Urinary bladder (tissue), 4 donors: ENCODE measurements around the gene MLLT6. TPM values are rescaled to one million over a fixed set of nuclear protein-coding genes. Genes with fewer than 3 reads are reported as not detected.

Source experiments
- DNase-seq: peaks from one replicate; pipeline ENCODE4 v3.0.0-alpha.2; 2015; ENCODE audit errors: extremely low spot score
- H3K27ac ChIP-seq: one replicate; pipeline ENCODE4 v1.5.1; 2013; ENCODE audit warnings: low read depth, mild to moderate bottlenecking, moderate library complexity
- H3K36me3 ChIP-seq: one replicate; pipeline ENCODE4 v1.6.1; 2013; ENCODE audit warnings: mild to moderate bottlenecking, moderate library complexity; ENCODE audit not compliant: insufficient read depth
- H3K4me1 ChIP-seq: one replicate; pipeline ENCODE4 v1.6.1; 2013; ENCODE audit warnings: mild to moderate bottlenecking, moderate library complexity; ENCODE audit not compliant: insufficient read depth
- H3K4me3 ChIP-seq: one replicate; pipeline ENCODE4 v1.5.1; 2013; ENCODE audit warnings: low read depth, low read length
- WGBS: extraction: QIAGEN DNeasy Blood & Tissue Kit; methylation state at CpG from one replicate; pipeline ENCODE4 v1.1.7; 2013; 5-methylcytosine and 5-hydroxymethylcytosine counted together
- polyA plus RNA-seq: library from polyadenylated mRNA; stranded (reverse); fragments of 200-250 nt; gene quantifications from one replicate; pipeline ENCODE4 v1.2.3, GENCODE V29; 2013
- small RNA-seq: library from RNA; depleted of rRNA; stranded (forward); fragments of <200 nt; gene quantifications from one replicate; pipeline ENCODE3, GENCODE V24; 2014
- total RNA-seq: library from RNA; depleted of rRNA; stranded (reverse); fragments of >200 nt; gene quantifications from one replicate; pipeline ENCODE4 v1.2.3, GENCODE V29; 2014
- donor health status: healthy with polysubstance abuse.
- donor health status: healthy.

The MLLT6 gene
- total and polyA plus RNA-seq, 2 donors: 38.5 to 67.8 TPM

GRCh38 chr17:38751144-38751807 lies 46.2 kb downstream of the MLLT6 start:
- 8% methylated on average over 10 of the region's 10 CpGs for WGBS
- Histone ChIP-seq H3K27ac (no peak overlapping the region), H3K4me3 (no peak overlapping the region), H3K4me1 (peaks cover 1% of the 10 kb centered on the region), H3K36me3 (peaks cover 4% of the 10 kb centered on the region)
- DNase-seq: no peak

- Histone ChIP-seq H3K4me1 (peaks cover under 1% of the 10 kb centered on the region), H3K36me3 (peaks cover 4% of the 10 kb centered on the region), H3K4me3 (peak overlapping the region; percentile 29), H3K27ac (peak overlapping the region; percentile 68)
- DNase-seq: peak; percentile 74
- WGBS: under 1% methylated on average over 44 of the region's 44 CpGs
These were observed 46.8 kb downstream of the MLLT6 start for GRCh38 chr17:38751808-38752307.

- Histone ChIP-seq H3K4me3 (peak within 1 kb of the TSS; percentile 82), H3K4me1 (no peaks in the 10 kb centered on the region), H3K27ac (peak within 1 kb of the TSS; percentile 68), H3K36me3 (peaks cover 4% of the 10 kb centered on the region)
- WGBS: under 1% methylated on average over 44 of the region's 44 CpGs
- peak; percentile 99 for DNase-seq
These were observed 47.4 kb downstream of the MLLT6 start, which contains the start of gene PSMB3 for GRCh38 chr17:38752308-38753070. Gene PSMB3 (plus strand): TSS chr17:38752741. CDS start chr17:38752827, 86 bp downstream.

GRCh38 chr17:38753071-38753506 lies 48.0 kb downstream of the MLLT6 start:
- Histone ChIP-seq H3K36me3 (peaks cover 4% of the 10 kb centered on the region), H3K4me3 (peak overlapping the region; percentile 82), H3K27ac (peak overlapping the region; percentile 55), H3K4me1 (no peaks in the 10 kb centered on the region)
- DNase-seq: no peak
- 8% methylated on average over 22 of the region's 22 CpGs for WGBS

GRCh38 chr17:38761612-38762011 lies 56.5 kb downstream of the MLLT6 start:
- H3K4me3 ChIP-seq: no peak overlapping the region
- no peak for DNase-seq
- 68% methylated on average over 4 of the region's 4 CpGs for WGBS
- no peaks in the 10 kb centered on the region for H3K4me1 ChIP-seq
- H3K27ac ChIP-seq: no peak overlapping the region
- no peaks in the 10 kb centered on the region for H3K36me3 ChIP-seq

GRCh38 chr17:38762231-38762630 lies 57.2 kb downstream of the MLLT6 start:
- H3K36me3 ChIP-seq: no peaks in the 10 kb centered on the region
- no peak overlapping the region for H3K4me3 ChIP-seq
- WGBS: 87% methylated on average over 3 of the region's 3 CpGs
- no peak overlapping the region for H3K27ac ChIP-seq
- no peaks in the 10 kb centered on the region for H3K4me1 ChIP-seq
- DNase-seq: no peak

GRCh38 chr17:38766341-38766740 lies 61.3 kb downstream of the MLLT6 start:
- DNase-seq: no peak
- H3K27ac ChIP-seq: no peak overlapping the region
- 88% methylated on average over 5 of the region's 5 CpGs for WGBS
- no peaks in the 10 kb centered on the region for H3K4me1 ChIP-seq
- H3K4me3 ChIP-seq: no peak overlapping the region
- H3K36me3 ChIP-seq: no peaks in the 10 kb centered on the region

GRCh38 chr17:38768417-38768816 lies 63.3 kb downstream of the MLLT6 start:
- Histone ChIP-seq H3K4me3 (no peak overlapping the region), H3K4me1 (no peaks in the 10 kb centered on the region), H3K36me3 (peaks cover 2% of the 10 kb centered on the region), H3K27ac (no peak overlapping the region)
- WGBS: 51% methylated on average over 6 of the region's 6 CpGs
- no peak for DNase-seq

- Histone ChIP-seq H3K4me1 (no peaks in the 10 kb centered on the region), H3K27ac (no peak overlapping the region), H3K4me3 (no peak overlapping the region), H3K36me3 (peaks cover 2% of the 10 kb centered on the region)
- DNase-seq: no peak
These were observed 68.2 kb downstream of the MLLT6 start for GRCh38 chr17:38773258-38773657.

- H3K4me3 ChIP-seq: no peak overlapping the region
- no peak for DNase-seq
- 81% methylated on average over 7 of the region's 7 CpGs for WGBS
- no peak overlapping the region for H3K27ac ChIP-seq
- peaks cover 5% of the 10 kb centered on the region for H3K36me3 ChIP-seq
- no peaks in the 10 kb centered on the region for H3K4me1 ChIP-seq
These were observed 72.7 kb downstream of the MLLT6 start for GRCh38 chr17:38777641-38778250.

Small RNA genes lying within 50 kb of the gene (small RNA-seq; reads per million reads assigned to genes)
- gene MIR4726: not detected
- gene MIR4734: 0.12 reads per million
- 0.15 reads per million for gene RNA5SP440
- gene RNU6-866P: not detected

Other genes with a start within 250 kb of the MLLT6 start
- 2.7 TPM for gene SRCIN1, start 99.3 kb upstream of the MLLT6 start, total RNA-seq
- 3.0 TPM for gene SRCIN1, start 99.3 kb upstream of the MLLT6 start, polyA plus RNA-seq
- gene EPOP, start 30.3 kb upstream of the MLLT6 start, total RNA-seq: 0.32 TPM
- gene EPOP, start 30.3 kb upstream of the MLLT6 start, polyA plus RNA-seq: 2.3 TPM
- gene CISD3, start 25.1 kb downstream of the MLLT6 start, total RNA-seq: 1.6 TPM
- 40.6 TPM for gene CISD3, start 25.1 kb downstream of the MLLT6 start, polyA plus RNA-seq
- 8.2 TPM for gene PCGF2, start 43.1 kb downstream of the MLLT6 start, total RNA-seq
- gene PCGF2, start 43.1 kb downstream of the MLLT6 start, polyA plus RNA-seq: 26.5 TPM
- gene PSMB3, start 47.5 kb downstream of the MLLT6 start, total RNA-seq: 97.5 TPM
- gene PSMB3, start 47.5 kb downstream of the MLLT6 start, polyA plus RNA-seq: 202 TPM
- 47.0 TPM for gene PIP4K2B, start 94.3 kb downstream of the MLLT6 start, total RNA-seq
- 35.8 TPM for gene PIP4K2B, start 94.3 kb downstream of the MLLT6 start, polyA plus RNA-seq
- gene CWC25, start 120.0 kb downstream of the MLLT6 start, total RNA-seq: 11.8 TPM
- 18.9 TPM for gene CWC25, start 120.0 kb downstream of the MLLT6 start, polyA plus RNA-seq
- 2,179 TPM for gene RPL23, start 148.4 kb downstream of the MLLT6 start, total RNA-seq
- 2,357 TPM for gene RPL23, start 148.4 kb downstream of the MLLT6 start, polyA plus RNA-seq
- 69.4 TPM for gene LASP1, start 164.8 kb downstream of the MLLT6 start, total RNA-seq
- gene LASP1, start 164.8 kb downstream of the MLLT6 start, polyA plus RNA-seq: 50.3 TPM